GM21423 (cell line): ENCODE results near the gene FNBP1.
"Not testable (repeated sequence)": the region's sequence is repeated elsewhere in the genome, so short reads cannot be mapped to it uniquely, and the experiment has no call there.

ENCODE experiments used
- ATAC-seq: cut with Tn5 transposase; IDR thresholded peaks from one replicate; pipeline ENCODE4 v1.9.1; 2021; ENCODE audit warnings: mild to moderate bottlenecking, moderate library complexity; ENCODE audit not compliant: unreplicated experiment

FNBP1 gene

DNA sequence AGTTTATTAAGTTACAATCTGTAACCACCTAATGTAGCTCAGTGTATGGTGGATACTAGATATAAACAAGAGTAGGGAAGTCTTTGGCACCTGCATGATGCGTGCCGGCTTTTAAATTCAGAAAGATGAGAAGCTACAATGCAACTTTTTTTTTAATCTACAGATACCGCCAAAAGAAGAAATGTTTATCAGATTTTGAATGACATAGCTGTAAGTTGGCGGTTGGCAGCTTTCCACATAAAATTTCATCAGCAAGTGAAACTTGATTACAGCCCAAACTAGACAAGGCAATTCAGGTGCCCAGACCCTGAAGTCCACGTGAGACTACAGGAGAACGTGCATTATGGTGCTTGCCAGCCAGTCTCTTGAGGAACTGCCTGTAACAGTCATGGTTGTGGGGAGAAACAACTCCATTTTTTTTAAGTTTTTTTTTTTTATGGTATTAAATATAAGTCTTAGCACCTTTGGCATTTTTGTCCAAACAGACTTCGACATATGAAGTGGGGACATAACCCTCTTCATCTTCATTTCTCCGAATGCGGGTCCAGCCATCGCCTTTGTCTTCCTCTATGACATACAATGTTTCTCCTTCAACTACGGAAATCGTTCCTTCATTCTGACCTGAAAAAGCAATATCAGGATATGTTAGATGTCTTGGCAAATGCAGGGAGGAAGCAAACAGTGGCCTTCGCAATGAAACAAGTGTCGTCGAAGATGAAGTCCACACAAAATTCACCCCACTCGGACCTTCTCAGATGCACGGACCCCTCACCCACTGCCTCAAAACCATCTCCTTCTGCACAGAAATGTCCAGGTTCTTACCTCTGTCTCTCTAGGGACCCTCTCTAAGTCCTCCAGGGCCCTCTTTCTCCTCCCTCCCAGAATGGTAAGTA is 147.4 kb downstream of the FNBP1 start:
- no peak for ATAC-seq

DNA sequence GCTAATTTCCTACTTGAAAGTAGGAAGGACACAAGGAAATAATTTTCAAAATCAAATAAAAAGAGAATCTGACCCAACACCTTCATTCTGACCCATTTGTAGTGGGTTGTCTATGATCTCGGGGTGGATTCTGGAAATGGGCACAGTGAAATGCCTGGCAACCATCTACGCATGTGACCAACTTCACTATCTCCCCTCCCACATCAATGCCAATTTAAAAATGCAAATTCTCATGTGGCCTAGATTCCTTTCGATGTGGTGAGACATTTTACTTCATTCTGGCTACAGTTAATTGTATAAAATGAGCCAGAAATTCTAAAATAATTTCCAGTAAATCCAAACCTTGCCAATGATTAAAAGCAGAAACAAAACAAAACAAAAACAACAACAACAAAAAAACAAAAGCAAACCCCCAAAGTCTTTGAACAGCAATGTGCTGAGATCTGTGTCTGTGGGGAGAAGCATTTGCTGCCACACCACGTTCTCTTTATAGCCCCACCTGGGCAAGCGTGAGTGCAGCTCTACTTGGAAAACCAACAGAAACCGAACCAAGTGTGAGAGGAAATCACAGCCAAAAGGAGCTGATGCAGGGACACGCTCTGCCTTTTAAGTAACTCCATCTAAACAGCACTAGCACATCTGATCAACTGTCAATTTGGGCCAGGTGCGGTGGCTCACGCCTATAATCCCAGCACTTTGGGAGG is 148.7 kb downstream of the FNBP1 start:
- ATAC-seq: no peak

DNA sequence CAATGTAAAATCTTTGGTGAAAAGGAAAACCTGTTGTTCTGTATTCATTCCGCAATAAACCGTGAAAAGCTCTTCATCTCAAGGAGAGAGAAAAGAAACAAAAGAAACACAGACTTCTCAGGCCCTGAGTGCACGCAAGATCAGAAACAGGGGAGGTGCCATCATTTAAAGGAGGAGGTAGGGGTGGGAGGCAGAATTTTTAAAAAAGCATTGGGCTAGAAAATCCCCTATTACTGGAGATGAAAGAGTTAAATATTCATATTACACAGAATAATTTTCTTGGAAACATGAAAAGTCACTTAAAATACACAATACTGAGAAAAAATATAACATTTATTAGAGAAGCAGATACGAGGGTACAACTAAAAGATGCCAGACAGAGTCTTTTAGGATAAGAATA is 151.4 kb downstream of the FNBP1 start:
- ATAC-seq: no peak

- not testable (repeated sequence) for ATAC-seq
Measured at GRCh38 chr9:129890718-129891299, 152.2 kb downstream of the FNBP1 start.

DNA sequence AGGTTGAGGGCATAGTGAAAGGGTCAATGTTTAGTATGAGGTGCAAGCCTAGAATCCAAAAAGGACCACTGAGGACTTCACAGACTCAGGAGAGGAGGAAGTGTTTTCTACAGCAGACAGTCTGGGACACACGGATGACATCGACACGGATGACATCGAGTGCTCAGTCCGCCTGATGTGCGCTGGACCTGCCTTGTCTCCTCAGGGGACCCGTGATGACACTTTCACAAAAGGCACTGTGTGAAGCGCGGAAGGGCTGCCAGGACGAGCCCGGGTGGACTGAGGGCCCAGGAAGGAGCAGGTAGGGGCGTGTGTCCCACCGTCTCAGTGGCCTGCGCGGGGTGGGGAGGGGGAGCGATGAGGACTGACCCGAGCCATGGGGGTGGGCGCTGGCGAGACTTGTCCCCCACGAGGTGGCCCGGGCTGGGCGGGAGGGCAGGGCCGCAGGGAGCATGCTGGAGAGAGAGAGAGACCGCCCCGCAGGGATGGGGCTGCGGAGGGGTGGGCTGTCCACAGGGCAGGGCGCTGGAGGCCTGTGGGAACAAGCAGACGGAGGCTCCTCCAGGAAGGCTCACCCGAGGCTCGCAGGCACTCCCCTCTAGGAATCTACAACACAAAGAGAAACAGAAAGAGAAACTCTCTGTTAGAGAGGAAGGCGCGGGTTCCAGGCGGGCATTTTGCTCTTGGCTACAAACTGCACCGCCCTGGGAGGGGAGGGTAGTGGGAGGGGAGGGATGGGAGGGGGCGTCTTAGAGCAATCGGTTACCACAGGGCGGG is 152.9 kb downstream of the FNBP1 start:
- ATAC-seq: no peak

DNA sequence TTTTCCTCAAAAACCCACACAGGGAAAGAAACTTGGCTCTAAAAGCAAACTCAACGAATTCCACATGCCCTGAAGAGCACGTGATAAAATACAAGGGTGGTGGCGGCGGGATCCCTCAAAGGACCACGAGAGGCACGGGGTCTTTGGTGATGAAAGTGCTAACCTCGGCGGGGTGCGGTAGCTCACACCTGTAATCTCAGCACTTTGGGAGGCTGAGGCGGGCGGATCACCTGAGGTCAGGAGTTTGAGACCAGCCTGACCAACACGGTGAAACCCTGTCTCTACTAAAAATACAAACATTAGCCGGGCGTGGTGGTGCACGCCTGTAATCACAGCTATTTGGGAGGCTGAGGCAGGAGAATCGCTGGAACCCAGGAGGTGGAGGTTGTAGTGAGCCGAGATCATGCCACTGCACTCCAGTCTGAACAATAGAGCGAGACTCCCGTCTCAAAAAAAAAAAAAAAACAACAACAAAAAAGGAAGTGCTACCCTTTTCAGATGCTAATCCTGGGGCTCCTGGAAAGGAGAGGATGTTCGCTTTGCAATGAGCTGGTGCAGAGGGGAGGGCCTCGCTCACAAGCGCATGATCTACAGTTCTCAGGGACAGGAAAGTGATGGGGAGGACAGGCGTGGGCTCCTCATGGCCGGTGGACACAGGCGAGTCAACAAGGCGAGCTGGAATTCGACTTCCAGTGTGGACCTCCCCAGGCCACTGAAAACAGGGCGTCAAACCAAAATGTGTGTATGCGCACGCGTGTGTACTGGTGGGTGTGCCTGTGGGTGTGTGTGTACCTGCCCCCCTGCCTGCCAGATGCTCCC is 153.7 kb downstream of the FNBP1 start:
- no peak for ATAC-seq

- ATAC-seq: peak; percentile 51
Measured at GRCh38 chr9:129888293-129889121, 154.5 kb downstream of the FNBP1 start.

DNA sequence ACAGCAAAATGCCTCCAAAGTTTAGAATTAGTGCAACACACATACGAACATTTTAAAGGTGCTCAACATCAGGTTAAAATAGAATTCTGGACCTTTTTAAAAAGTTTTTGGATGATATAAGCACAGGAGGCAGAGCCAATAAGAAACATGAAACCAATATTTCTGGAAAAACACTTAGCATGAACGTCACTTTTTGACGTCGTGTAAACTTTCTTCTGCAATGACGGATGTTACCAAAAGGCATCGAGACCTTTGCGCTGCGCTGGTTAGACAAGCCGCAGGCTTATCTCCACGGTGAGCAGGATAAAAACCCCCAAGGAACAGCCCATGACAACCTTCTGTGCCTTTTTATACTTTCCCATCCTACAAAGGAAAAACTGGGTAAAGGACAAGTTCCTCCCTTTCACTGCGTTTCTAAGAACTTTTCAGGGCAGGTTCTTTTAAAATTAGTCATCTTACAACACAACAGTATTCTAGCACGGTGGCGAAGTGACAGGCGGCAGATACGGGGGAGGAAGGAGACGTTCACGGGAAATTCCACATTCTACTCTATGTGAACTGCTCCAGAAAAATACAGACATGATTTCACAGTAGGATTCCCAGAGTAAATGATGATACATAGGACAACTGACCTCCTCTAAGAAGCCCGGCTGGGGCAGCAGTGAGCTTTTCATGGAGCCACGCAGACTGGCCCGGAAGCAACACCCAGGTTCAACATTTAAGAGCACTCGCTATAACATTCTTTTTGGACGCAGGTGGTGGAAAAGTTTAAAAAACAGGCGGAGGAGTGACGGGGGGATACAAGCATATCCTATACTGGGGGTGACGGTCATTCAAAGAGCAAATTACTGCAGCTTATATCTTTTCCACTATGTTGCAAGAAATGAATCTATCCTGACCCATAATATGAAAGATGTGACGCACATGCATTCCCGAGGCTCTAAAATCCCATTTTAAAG is 155.4 kb downstream of the FNBP1 start:
- ATAC-seq: no peak

DNA sequence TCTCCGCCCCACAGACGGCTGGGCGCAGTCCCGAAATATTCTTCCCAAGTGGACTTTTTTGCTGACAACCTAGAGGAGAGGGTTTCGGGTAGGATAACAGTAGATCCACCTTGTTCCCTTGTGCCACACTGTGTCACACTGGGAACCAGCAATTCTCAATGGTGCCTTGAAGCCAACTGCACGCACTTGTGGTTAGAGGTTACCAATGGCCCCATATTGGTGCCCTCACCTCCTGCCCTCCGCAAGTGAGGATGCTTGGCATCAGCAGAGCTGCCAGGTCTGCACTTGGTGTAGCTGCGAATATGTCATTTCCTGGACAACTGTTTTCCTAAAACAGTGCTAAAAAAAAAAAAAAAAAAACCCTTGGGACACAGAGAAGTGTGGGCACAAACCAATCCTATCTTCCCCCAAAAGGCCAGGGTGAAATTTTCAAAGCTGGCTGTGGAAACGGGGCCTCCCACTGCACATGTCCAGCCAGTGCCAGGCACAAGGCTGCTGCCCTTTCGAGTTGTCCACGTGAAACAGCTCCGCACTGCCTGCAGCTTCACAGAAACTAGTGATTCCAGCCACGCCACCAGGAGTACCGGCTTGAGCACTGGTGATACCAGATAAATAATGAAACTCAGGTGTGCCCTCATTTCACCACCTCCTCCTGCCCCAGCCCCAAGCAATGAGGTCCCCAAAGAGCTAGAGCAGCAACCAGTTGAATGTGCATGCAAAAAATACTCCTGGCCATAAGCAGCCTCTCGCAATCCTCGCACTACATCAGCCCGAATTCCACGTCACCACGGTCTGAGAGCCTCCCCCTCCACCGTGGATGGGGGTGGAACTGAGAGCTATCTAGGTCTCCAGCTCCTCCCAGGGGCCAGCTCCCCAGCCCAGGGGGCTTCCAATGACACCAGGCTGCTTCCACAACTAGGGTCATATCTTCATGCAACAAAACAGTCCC is 156.5 kb downstream of the FNBP1 start:
- ATAC-seq: no peak

DNA sequence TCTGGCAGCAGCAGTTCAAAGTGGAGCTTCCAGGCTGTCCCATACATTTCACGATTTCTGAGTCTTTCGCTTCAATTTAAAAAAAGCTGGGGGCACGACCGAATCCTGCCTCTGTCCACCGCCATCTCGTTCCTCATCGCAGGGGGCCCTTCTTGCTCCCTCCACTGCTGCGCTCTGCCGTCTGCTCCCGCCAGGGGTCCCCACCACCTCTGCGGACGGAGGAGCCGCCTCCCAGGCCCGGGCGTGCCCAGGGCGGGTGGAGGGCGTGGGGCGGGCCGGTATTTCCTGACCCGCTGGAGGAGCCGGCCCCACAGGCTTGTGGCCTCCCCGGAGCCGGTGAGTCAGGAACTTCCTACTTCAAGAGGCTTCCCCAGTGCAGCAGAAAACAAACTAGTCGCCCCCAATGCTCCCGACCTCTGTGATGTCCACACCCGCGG is 157.3 kb downstream of the FNBP1 start:
- peak; percentile 22 for ATAC-seq

- ATAC-seq: no peak
Measured at GRCh38 chr9:129885018-129885669, 157.8 kb downstream of the FNBP1 start.

- ATAC-seq: peak; percentile 42
Measured at GRCh38 chr9:129884220-129885017, 158.6 kb downstream of the FNBP1 start.

GRCh38 chr9:129881547-129882324 is 161.3 kb downstream of the FNBP1 start:
- ATAC-seq: no peak

- ATAC-seq: no peak
Measured at GRCh38 chr9:129880654-129881546, 162.1 kb downstream of the FNBP1 start.
